MM.1S (cell line): ENCODE results near the gene PPBP.

ENCODE experiments used
- DNase-seq: peaks from one replicate; pipeline ENCODE4 v3.0.0-alpha.2; 2015
- H2AFZ ChIP-seq: fragments of 300-600 bp; sonication (generic); 2 replicates; pipeline ENCODE4 v1.6.0; 2016; ENCODE audit warnings: antibody characterized with exemption, low read length
- H3F3A ChIP-seq: fragments of 300-600 bp; sonication (generic); 2 replicates; pipeline ENCODE4 v1.6.1; 2016; ENCODE audit warnings: mild to moderate bottlenecking, antibody characterized with exemption, low read length, moderate library complexity, mixed read lengths; ENCODE audit not compliant: insufficient read depth
- H3K27ac ChIP-seq: fragments of 300-600 bp; sonication (generic); 2 replicates; pipeline ENCODE4 v1.5.1; 2016; ENCODE audit warnings: mild to moderate bottlenecking, low read length
- H3K27me3 ChIP-seq: fragments of 300-600 bp; sonication (generic); replicated peaks from 2 replicates; pipeline ENCODE4 v1.6.0; 2016; ENCODE audit warnings: low read length; ENCODE audit not compliant: insufficient read depth
- H3K36me3 ChIP-seq: fragments of 300-600 bp; sonication (generic); replicated peaks from 2 replicates; pipeline ENCODE4 v1.6.1; 2016; ENCODE audit warnings: mild to moderate bottlenecking, low read length, mixed read lengths; ENCODE audit not compliant: insufficient read depth
- H3K4me1 ChIP-seq: fragments of 300-600 bp; sonication (generic); 2 replicates; pipeline ENCODE4 v1.6.1; 2016; ENCODE audit warnings: low read length, mixed read lengths
- H3K4me2 ChIP-seq: fragments of 300-600 bp; sonication (generic); 2 replicates; pipeline ENCODE4 v1.6.0; 2016; ENCODE audit warnings: low read depth, low read length
- H3K4me3 ChIP-seq: fragments of 300-600 bp; sonication (generic); 2 replicates; pipeline ENCODE4 v1.5.1; 2016; ENCODE audit warnings: low read length, mixed read lengths
- H3K79me2 ChIP-seq: fragments of 300-600 bp; sonication (generic); 2 replicates; pipeline ENCODE4 v1.6.1; 2016; ENCODE audit warnings: mixed run types, low read length, mixed read lengths
- H3K9ac ChIP-seq: fragments of 300-600 bp; sonication (generic); 2 replicates; pipeline ENCODE4 v1.6.1; 2016; ENCODE audit warnings: low read length, mixed read lengths
- H3K9me2 ChIP-seq: fragments of 300-600 bp; sonication (generic); replicated peaks from 2 replicates; pipeline ENCODE4 v1.6.1; 2016; ENCODE audit warnings: mild to moderate bottlenecking, low read length, mixed read lengths; ENCODE audit not compliant: insufficient read depth
- H3K9me3 ChIP-seq: fragments of 300-600 bp; sonication (generic); replicated peaks from 2 replicates; pipeline ENCODE4 v1.6.1; 2016; ENCODE audit warnings: mild to moderate bottlenecking, low read length, mixed read lengths; ENCODE audit not compliant: insufficient read depth
- H4K20me1 ChIP-seq: fragments of 300-600 bp; sonication (generic); 2 replicates; pipeline ENCODE4 v1.6.1; 2016; ENCODE audit warnings: mild to moderate bottlenecking, low read length, moderate library complexity, mixed read lengths; ENCODE audit not compliant: insufficient read depth
- EZH2 ChIP-seq: fragments of 300-600 bp; sonication (generic); optimal IDR thresholded peaks from 2 replicates; pipeline ENCODE3; 2017; ENCODE audit warnings: low read depth, mild to moderate bottlenecking, antibody characterized with exemption, low read length, mixed read lengths
- EZH2phosphoT487 ChIP-seq: fragments of 300-600 bp; sonication (generic); IDR thresholded peaks from 2 replicates; pipeline ENCODE4 v1.6.1; 2018; ENCODE audit warnings: antibody characterized with exemption, low read length
- TF ChIP-seq, protein P1 (sequence below): fragments of 300-600 bp; sonication (generic); IDR thresholded peaks from 2 replicates; pipeline ENCODE4 v1.5.1; 2016; ENCODE audit warnings: antibody characterized with exemption, low read length, mixed read lengths

The PPBP gene

DNA sequence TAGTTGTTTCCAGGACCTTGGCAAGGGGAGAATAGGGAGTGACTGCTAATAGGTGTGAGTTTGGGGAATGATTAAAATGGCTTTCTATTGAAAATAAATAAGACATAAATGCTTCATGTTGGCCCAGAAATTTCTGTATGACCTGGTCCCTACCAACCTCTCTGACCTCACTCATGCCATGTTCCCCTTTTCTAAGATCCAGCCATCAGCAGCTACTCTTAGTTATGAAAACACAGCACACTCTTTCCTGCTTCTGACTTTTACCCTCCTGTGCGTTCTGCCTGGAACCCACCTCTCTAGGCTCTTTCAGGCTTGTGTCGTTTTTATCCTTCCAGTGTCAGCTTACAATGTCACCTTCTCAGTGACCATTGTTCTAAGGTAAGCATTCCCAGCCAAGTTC lies 25.3 kb upstream of the PPBP start:
- Histone ChIP-seq H3K9ac (no peak overlapping the region), H4K20me1 (no peaks in the 10 kb centered on the region), H2AFZ (no peak overlapping the region), H3K27me3 (no peaks in the 10 kb centered on the region), H3K9me3 (no peaks in the 10 kb centered on the region), H3K4me3 (no peak overlapping the region), H3F3A (no peaks in the 10 kb centered on the region), H3K9me2 (no peaks in the 10 kb centered on the region), H3K36me3 (no peaks in the 10 kb centered on the region), H3K4me1 (no peaks in the 10 kb centered on the region), H3K27ac (no peak overlapping the region), H3K4me2 (no peak overlapping the region), H3K79me2 (no peaks in the 10 kb centered on the region)
- DNase-seq, result no peak
- TF ChIP-seq EZH2phosphoT487 (no peak), EZH2 (no peak)
- TF ChIP-seq, protein P1, sequence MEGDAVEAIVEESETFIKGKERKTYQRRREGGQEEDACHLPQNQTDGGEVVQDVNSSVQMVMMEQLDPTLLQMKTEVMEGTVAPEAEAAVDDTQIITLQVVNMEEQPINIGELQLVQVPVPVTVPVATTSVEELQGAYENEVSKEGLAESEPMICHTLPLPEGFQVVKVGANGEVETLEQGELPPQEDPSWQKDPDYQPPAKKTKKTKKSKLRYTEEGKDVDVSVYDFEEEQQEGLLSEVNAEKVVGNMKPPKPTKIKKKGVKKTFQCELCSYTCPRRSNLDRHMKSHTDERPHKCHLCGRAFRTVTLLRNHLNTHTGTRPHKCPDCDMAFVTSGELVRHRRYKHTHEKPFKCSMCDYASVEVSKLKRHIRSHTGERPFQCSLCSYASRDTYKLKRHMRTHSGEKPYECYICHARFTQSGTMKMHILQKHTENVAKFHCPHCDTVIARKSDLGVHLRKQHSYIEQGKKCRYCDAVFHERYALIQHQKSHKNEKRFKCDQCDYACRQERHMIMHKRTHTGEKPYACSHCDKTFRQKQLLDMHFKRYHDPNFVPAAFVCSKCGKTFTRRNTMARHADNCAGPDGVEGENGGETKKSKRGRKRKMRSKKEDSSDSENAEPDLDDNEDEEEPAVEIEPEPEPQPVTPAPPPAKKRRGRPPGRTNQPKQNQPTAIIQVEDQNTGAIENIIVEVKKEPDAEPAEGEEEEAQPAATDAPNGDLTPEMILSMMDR, result no peak

DNA sequence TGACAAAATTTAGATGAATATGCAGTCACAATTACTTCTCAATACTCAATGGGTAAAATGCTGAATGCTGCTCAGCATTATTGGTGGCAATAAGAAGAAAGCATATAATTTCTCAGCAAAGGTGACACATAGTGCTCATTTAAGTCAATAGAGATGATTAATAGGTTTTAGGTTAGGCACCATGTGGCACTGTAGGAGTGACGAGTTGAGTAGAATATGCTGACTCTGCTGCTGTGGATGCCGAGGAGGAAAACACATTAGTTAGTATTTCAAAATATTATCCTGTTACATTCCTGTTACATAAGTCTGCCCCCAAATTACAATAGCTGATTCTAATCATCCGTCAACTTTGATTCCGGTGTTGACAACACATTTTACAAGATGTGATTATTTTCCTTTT lies 24.1 kb upstream of the PPBP start:
- Histone ChIP-seq H3K9ac (no peak overlapping the region), H3K4me2 (no peak overlapping the region), H3K36me3 (no peaks in the 10 kb centered on the region), H3K4me1 (no peaks in the 10 kb centered on the region), H3K4me3 (no peak overlapping the region), H2AFZ (no peak overlapping the region), H3K9me3 (no peaks in the 10 kb centered on the region), H3K27ac (no peak overlapping the region), H3K79me2 (no peaks in the 10 kb centered on the region), H4K20me1 (no peaks in the 10 kb centered on the region), H3K9me2 (no peaks in the 10 kb centered on the region), H3F3A (no peaks in the 10 kb centered on the region), H3K27me3 (no peaks in the 10 kb centered on the region)
- TF ChIP-seq, protein P1, result no peak
- TF ChIP-seq EZH2phosphoT487 (no peak), EZH2 (no peak)
- no peak for DNase-seq

DNA sequence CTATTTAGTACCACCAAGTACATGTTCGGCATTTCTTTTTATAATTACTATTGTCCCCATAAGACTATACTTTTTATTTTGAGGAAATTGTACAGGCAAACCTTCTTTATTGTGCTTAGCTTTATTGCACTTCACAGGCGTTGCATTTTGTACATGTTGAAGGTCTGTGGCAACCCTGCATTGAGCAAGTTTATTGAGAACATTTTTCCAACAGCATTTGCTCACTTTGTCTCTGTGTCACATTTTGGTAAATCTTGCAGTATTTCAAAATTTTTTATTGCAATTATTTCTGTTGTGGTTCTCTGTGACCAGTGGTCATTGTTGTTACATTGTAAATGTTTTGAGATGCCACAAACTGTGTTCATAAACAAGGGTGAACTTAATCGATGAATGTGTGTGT lies 21.3 kb upstream of the PPBP start:
- H4K20me1 ChIP-seq, result no peaks in the 10 kb centered on the region
- no peak for DNase-seq
- H2AFZ ChIP-seq, result no peak overlapping the region
- no peaks in the 10 kb centered on the region for H3K79me2 ChIP-seq
- no peaks in the 10 kb centered on the region for H3K9me3 ChIP-seq
- no peak overlapping the region for H3K27ac ChIP-seq
- H3F3A ChIP-seq, result no peaks in the 10 kb centered on the region
- no peak overlapping the region for H3K4me3 ChIP-seq
- no peaks in the 10 kb centered on the region for H3K4me1 ChIP-seq
- TF ChIP-seq EZH2phosphoT487, result no peak
- no peaks in the 10 kb centered on the region for H3K9me2 ChIP-seq
- no peak overlapping the region for H3K4me2 ChIP-seq
- H3K9ac ChIP-seq, result no peak overlapping the region
- no peaks in the 10 kb centered on the region for H3K36me3 ChIP-seq
- H3K27me3 ChIP-seq, result no peaks in the 10 kb centered on the region

GRCh38 chr4:74006009-74006476 lies 18.1 kb upstream of the PPBP start:
- TF ChIP-seq, protein P1, result no peak
- TF ChIP-seq EZH2phosphoT487, result no peak
- no peak for TF ChIP-seq EZH2
- Histone ChIP-seq H3K4me2 (no peak overlapping the region), H2AFZ (no peak overlapping the region)

More at GRCh38 chr4:74006009-74006476, 18.1 kb upstream of the PPBP start:
- no peaks in the 10 kb centered on the region for H3K36me3 ChIP-seq
- H4K20me1 ChIP-seq, result no peaks in the 10 kb centered on the region
- no peak overlapping the region for H3K27ac ChIP-seq
- H3K4me3 ChIP-seq, result no peak overlapping the region
- H3K79me2 ChIP-seq, result no peaks in the 10 kb centered on the region
- no peaks in the 10 kb centered on the region for H3K4me1 ChIP-seq
- DNase-seq, result no peak
- H3F3A ChIP-seq, result no peaks in the 10 kb centered on the region
- no peaks in the 10 kb centered on the region for H3K27me3 ChIP-seq
- H3K9ac ChIP-seq, result no peak overlapping the region
- H3K9me3 ChIP-seq, result no peaks in the 10 kb centered on the region
- no peaks in the 10 kb centered on the region for H3K9me2 ChIP-seq
